PC-3 (cell line): Measurements from ENCODE around the gene CNTLN.

Experiments used
- EZH2 ChIP-seq: fragments of 300-600 bp; sonication (generic); IDR thresholded peaks from one replicate; pipeline ENCODE4 v1.6.1; 2017; ENCODE audit warnings: antibody characterized with exemption, mild to moderate bottlenecking, low read length; ENCODE audit not compliant: unreplicated experiment
- TF ChIP-seq, protein P1 (sequence below): fragments of 300-600 bp; sonication (generic); conservative IDR thresholded peaks from 2 replicates; pipeline ENCODE4 v1.5.1; 2017; ENCODE audit warnings: antibody characterized with exemption, low read depth, mild to moderate bottlenecking, low read length

DNA sequence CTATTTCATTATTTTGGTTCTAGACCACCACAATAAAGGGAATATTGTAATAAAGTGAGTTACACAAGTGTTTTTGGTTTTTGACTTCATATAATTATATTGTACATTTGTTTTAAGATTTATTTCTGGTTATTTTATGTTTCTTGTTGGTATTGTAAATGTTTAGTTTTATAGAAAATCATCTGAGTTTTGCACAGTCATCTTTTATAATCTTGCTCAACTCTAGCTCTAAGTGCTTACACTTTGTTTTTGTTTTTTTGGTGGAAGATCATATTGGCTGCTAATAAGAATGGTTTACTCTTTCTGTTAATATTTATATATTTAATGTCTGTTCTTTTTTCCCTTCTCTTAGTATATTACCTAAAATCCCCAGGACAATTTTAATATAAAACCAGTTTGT is 135.0 kb downstream of the CNTLN start:
- TF ChIP-seq, protein P1, sequence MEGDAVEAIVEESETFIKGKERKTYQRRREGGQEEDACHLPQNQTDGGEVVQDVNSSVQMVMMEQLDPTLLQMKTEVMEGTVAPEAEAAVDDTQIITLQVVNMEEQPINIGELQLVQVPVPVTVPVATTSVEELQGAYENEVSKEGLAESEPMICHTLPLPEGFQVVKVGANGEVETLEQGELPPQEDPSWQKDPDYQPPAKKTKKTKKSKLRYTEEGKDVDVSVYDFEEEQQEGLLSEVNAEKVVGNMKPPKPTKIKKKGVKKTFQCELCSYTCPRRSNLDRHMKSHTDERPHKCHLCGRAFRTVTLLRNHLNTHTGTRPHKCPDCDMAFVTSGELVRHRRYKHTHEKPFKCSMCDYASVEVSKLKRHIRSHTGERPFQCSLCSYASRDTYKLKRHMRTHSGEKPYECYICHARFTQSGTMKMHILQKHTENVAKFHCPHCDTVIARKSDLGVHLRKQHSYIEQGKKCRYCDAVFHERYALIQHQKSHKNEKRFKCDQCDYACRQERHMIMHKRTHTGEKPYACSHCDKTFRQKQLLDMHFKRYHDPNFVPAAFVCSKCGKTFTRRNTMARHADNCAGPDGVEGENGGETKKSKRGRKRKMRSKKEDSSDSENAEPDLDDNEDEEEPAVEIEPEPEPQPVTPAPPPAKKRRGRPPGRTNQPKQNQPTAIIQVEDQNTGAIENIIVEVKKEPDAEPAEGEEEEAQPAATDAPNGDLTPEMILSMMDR, result no peak
- TF ChIP-seq EZH2, result no peak
